Stimulated activated CD8-positive, alpha-beta memory T cell treated with anti-CD3 and anti-CD28 coated beads, Interleukin-7, amount 100 ng/mL, for 1 hour (primary cell): ENCODE results near the gene SPDYE2B.
"Not testable (repeated sequence)": the region's sequence is repeated elsewhere in the genome, so short reads cannot be mapped to it uniquely, and the experiment has no call there.

Experiments
- DNase-seq, 2 donors: peaks; one replicate each; pipeline ENCODE4 v3.0.0-alpha.2; 2020; ENCODE audit warnings: low read depth in 2 of 2

SPDYE2B gene, protein sequence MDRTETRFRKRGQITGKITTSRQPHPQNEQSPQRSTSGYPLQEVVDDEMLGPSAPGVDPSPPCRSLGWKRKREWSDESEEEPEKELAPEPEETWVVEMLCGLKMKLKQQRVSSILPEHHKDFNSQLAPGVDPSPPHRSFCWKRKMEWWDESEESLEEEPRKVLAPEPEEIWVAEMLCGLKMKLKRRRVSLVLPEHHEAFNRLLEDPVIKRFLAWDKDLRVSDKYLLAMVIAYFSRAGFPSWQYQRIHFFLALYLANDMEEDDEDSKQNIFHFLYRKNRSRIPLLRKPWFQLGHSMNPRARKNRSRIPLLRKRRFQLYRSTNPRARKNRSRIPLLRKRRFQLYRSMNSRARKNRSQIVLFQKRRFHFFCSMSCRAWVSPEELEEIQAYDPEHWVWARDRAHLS

DNA sequence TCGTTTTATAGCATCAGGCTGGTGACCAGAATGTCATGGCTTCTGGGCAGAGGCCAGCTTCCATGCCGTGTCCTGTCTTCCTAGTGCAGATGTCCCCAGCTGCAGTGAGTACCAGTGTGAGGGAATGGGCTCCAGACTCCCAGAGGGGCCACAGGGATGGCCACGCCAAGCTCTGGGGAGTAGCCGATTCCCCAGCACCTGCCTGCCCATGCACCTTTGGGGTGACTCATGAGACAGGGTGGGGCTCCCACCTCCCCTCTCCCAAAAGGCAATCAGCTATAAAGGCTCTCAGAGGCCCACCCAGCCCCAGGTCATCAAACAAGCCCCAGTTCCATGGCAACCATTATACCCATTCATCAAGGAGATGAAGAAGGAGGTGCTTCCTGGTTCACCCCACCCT is at the start of gene SPDYE2B:
TSS of gene SPDYE2B (plus strand) at position 396 of the 400 bp plus-strand sequence. CDS start 2,030 bp downstream, outside the sequence.
- DNase-seq: not testable (repeated sequence)

DNA sequence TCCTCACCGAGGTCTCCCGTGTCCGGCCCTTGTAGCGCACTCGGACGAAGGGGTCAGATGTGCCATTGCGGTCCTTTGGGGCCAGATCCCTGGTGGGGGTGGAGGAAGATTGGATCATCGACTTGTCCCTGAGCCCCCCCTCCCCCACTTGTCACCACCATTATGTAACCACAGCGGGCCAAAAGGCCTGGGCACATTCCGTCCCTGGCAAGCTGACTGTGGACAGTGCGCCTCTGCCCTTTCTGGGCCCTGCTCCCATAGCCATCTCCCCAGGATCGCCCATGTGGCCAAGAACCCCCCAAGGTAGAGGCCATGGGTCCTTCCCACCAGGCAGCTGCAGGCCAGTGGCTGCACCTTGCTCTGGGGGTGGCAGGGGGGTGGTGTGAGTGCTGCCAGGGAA is 47.8 kb upstream of the SPDYE2B start:
- not testable (repeated sequence) for DNase-seq

DNA sequence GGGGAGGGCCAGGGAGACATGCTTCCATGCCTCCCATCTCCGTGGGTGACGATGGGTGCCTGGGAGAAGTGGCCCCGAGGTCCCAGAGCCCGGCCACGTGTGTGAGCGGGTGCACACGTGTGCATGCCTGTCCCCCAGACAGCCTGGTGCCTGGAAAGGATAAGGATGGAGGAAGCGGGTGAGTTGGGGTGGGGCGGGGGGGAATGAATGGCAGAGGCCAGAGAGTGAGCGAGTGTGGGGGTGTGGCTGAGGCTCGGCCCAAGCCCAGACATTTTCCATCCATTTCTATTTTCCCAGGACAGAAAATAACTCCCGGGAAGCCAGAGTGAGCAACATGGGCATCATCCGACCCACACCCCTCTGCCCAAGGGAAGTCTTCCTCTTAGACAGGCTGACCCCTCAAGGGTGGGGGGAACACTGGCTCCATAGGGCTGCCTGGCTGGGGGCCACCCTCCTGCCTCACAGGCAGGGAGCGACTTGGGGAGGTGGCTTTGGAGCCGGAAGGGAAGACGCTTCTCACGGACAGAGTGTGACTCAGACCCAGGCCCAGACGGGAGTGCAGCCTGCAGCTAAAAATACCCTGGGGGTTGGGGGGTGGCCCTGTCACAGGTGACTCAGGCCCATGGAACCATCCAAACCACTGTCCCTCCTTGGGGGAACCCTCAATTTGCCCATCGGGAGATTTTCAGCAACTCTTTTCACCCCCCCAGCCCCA is 45.5 kb upstream of the SPDYE2B start:
- DNase-seq: not testable (repeated sequence)

DNA sequence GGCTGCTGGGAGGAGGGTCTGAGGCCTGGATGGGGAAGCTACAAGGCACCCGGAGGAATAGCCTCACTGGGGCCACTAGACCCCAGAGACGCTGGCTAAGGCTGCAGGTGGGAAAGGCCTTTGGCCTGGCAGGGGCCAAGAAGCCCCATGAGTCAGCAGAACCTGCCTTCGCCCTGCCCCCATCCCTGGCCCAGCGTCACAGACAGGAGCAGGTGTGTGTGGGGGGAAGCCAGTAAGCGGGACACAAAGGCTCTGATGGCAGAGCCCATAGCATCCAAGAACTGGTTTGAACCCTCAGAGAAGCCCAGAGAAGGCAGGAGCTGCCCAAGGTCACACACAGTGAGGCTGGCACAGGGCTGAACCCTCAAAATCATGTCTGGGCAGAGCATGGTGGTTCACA is 43.3 kb upstream of the SPDYE2B start:
- DNase-seq: not testable (repeated sequence)

DNA sequence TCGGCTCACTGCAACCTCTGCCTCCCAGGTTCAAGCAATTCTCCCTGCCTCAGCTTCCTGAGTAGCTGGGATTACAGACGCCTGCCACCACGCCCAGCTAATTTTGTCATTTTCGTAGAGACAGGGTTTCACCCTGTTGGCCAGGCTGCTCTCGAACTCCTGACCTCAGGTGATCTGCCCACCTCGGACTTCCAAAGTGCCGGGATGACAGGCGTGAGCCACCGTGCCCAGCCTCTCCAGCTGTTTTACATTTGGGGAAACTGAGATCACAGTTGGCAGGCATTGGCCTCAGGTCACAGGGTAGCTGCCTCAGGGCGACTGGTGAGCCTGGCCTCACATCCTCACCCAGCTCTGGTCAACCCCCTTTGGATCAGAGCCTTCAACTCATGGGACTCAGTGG is 40.4 kb upstream of the SPDYE2B start:
- not testable (repeated sequence) for DNase-seq

DNA sequence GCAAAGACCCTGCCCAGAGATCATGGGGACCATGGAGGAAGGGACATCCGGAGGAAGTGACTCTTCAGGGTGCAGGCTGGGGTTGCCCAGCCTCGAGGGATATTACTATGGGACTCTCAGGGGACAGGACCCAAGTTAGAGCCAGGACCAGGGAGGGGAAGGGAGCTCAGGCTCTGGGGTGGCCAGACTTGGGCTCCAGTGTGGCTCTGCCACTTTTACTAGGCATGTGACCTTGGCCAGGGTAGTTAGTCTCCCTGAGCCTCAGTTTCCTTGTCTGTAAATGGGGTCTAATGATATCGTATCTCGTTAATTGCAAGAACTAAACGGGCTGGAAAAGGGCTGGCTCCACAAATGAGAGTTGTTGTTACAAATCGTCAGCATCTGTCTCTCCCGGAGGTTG is 39.7 kb upstream of the SPDYE2B start:
- not testable (repeated sequence) for DNase-seq

DNA sequence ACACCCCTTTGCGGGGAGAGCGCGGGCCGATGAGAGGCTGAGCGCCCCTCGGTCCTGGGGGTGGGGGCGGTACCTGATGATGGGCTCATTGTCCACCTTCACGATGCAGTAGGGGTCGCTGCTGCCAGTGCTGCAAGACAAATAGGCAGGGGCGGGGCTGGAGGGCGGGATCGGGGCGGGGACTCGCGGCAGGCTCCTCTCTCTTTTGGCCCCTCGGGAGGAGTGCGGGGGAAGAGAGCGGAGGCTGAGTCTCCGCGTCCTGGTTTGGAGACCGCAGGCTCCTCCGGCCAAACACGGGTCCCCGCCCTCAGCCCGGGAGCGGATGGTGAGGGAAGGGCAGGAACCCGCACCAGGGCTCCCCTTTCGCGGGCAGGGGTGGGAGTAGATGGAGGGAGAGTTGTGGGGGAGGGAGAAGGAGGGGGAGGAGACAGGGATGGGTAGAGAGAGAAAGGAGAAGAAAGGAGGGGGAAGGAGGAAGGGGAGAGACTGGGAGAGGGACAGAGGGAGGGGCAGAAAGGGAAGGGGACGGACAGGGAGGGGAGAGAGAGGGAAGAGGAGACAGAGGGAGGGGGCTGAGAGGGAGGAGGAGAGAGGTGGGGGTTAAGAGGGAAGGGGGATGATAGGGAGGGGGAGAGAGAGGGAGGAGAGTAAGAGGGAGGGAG is 39.0 kb upstream of the SPDYE2B start:
- not testable (repeated sequence) for DNase-seq

DNA sequence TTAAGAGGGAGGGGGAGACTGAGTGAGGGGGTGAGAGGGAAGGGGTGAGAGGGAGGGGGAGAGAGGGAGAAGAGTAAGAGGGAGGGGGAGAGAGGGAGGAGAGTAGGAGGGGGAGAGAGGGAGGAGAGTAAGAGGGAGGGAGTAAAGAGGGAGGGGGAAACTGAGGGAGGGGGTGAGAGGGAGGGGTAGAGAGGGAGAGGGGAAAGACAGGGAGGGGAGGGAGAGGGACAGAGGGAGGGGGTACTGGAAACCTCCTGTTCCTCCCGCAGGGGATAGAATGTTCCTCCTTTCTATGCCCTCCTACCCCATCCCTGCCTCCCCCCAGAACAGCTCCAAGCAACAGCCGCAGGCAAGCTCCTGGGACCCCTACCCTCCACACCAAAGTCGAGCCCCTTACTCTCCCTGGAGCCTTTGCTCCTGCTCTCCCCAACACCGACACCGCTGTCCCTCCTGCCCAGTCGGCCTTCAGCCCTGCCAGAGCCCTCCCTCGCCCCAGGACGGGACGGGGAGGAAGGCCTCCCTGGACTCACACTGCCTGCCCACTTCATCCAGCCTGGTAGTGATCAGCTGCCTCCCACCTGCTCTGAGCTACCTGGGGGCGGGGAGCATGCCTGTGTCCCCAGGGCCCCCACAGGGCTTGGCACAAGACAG is 38.3 kb upstream of the SPDYE2B start:
- not testable (repeated sequence) for DNase-seq

DNA sequence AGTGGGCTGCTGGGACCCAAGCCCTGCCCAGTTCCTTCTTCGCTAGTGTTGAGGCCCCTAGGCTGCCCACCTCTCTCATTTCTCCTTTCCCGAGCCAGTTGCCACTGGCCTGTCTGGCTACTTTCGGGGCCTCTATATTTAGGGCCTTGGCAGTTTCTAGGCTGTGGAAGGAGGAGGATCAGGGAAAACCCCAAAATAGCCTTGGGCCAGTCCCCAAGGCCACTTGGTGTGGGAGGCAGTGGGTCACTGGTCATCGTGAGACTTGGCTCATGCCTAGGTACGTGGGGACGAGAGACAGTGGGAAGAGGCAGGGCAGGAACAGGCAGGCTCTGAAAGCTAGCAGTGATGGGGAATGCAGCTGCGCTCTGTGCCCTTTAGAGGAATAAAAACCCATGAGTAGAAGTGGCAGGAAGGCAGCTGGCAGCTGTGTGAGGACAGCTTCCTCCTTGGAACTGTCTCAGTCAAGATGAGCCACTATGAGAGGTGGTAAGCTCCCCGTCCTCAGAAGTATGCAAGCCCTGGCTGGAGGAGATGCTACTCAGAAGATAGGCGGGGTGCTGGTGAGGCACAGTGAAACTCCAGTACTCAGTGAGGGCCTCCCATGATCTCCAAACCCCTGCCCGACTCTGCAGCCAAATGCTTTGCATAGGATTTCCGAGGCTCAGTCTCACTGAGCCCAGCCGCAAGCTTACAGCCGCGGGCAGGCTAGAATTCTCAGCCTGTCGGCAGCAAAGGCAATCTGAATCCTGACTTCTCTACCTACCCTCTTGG is 36.4 kb upstream of the SPDYE2B start:
- DNase-seq: not testable (repeated sequence)

DNA sequence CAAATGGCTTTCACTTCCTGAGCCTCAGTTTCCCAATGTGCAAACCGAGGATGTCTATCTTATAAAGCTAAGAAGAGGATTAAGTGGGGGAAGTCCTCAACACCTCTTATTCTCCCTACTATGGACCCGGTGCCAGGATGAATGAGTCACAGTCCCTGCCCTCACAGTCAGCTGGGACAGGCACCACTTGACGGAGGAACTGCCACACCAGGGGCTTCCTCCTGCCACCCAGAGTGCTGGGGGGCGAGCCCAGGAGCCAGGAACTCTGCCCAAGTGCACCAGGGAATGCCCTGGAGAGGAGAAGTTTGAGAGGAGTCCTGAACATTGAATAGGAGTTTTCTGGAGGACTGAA is 35.8 kb upstream of the SPDYE2B start:
- DNase-seq: not testable (repeated sequence)

DNA sequence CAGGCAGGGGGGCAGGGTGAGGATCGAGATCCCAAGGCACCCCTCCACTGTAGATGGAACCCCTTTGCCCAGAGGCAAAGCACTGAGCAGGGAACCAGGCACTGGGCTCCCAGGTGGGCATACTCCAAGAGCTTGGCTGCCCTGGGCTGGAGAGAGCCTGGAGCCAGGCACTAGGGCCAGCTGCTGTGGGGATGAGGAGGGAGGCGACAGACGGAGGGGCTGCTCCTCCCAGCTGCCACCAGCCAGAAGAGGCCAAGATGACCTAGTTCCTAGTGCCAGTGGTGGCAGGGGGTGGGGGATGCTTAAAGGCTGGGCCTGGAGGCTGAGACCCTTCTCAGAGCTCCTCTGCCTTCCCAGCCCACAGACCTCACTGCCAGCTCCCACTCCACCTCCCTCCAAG is 35.2 kb upstream of the SPDYE2B start:
- not testable (repeated sequence) for DNase-seq

DNA sequence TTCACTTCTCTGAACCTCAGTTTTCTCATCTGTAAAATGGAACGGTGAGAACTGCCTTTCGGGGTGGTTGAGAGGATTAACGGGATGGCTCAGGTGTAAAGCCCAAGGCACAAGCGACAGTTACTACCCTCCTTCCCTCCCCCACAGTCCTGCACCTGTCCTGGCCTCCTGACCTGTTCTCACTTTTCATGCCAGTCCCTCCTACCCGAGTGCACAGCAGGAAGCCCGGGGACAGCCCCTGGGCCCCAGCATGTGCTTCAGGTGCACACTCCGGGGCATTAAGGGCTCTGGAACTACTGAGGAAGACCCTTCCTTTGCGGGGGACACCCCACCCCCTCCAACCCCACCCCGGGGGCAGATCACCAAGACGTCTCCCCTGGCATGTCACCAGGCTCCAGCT is 34.2 kb upstream of the SPDYE2B start:
- not testable (repeated sequence) for DNase-seq

DNA sequence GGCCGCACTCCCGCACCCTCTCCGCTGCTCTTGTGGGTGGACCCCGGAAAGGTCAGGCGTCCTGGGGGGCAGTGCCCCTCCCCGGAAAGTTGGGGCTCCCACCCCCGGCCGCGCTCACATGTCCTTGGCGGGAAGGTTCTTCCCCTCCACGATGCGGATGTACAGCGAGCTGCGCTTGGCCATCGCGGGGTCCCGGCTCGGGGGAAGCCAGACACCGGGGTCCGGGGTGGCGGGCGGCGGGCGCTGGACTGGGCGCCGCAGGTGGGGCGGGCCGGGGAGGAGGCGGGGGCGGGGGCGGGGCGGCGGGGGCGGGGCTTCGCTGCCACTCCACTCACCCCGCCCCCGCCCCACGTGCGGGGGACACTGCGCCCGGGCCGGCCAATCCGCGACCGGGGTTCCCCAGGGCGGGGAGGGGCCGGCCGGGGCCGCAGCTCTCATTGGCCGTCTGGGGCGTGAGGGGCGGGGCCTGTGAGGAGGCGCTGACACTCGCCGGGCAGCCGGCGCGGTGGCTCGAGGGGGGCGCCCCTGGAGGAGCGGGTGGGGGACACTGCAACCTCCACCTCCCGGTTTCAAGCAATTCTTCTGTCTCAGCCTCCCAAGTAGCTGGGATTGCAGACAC is 33.5 kb upstream of the SPDYE2B start, which contains the start of gene RASA4:
TSS of gene RASA4 (minus strand) at position 250 of the 619 bp plus-strand sequence. CDS start at position 183, 67 bp downstream.
- not testable (repeated sequence) for DNase-seq

DNA sequence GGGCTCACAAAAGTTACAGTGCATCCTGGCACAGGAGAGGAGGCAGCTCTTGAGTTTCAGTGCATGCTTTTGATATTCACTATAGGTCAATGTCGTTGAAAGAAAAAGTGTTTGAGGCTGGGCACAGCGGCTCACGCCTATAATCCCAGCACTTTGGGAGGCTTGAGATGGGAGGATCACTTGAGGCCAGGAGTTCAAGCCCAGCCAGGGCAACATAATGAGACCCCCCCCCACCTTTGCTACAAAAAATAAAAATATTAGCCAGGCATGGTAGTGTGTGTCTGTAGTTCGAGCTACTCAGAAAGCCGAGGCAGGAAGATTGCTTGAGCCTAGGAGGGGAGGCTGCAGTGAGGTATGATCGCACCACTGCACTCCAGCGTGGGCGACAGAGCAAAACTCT is 32.0 kb upstream of the SPDYE2B start:
- not testable (repeated sequence) for DNase-seq

DNA sequence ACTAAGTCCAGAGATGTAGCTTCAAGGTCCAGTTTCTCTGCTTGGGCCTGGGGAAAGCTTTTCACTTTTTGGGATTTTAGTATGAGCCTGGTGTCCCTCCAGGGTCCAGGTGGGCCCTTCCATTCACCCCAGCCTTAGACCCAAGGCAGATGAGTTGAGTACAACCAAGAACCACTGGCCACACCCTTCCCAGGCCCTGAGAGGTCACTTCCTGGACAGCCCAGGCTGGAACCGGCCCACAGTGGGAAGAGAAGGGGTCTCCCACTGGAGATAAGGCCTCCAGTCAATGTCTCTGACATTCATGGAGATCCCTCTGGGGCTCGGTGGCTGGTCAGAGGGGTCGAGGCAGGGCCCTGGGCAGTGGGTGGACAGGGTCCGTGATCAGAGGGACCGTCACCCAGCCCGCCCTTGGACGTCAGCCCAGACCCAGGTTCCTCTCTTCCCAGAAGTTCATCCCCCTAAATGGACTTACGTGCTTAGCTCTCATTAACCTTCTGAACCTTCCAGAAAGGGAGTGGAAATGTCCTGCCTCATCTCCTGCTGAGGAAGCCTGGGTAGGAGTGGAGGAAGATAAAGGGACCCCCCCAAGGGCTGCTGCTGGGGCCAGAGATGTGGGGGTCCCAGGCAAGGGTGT is 22.7 kb upstream of the SPDYE2B start:
- DNase-seq: not testable (repeated sequence)

DNA sequence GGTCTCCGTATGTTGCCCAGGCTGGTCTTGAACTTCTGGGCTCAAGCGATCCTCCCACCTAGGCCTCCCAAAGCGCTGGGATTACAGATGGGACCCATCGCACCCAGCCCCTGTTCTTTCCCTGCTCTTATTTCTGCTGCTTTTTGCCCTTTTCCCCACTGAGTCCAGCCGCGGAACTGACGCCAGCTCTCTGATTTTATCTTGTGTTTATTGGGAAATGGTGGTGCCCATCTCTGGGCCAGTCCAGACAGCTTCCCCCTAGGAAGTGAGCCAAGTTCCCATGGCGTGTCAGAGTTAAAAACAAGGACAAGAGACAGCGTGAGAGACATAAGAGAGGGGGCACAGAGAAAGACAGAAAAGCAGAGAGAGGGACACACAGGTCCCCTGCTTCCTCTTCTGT is 19.5 kb upstream of the SPDYE2B start:
- not testable (repeated sequence) for DNase-seq

DNA sequence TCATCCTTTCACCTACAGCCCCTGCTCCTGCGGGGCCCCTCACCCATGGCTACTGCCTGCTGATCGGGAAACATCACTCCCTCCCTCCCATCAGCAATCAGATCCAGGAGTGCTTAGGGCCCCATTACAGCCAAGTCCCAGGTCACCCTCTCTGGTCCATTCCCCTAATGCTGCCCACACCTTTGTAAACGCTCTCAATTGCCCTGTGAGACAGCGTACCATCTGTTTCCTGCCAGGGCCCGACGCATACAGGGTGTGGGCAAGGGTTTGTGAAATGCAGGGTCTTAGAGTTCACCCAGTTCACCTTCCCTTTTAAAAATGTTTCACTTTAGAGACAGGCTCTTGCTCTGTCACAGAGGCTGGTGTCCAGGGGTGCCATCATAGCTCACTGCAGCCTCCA is 15.8 kb upstream of the SPDYE2B start:
- DNase-seq: not testable (repeated sequence)

DNA sequence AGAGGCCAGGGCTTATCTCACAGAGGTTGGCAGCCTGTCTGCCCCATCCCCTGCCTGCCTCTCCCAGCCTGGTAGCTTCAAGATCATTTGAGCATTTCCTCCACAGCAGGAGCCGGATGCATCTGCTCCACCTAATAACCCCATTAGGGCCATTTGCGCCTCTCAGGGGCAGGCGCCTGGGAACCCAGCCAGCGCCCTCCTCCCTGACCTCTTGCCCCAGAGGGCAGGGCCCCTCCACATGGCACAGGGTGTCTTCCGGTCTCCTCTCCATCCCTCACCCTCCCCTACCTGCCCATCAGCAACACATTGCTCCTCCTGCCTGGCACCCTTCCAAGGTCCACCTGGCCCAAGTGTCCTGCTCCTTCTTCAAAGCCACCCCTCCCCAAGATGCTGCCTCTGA is 14.8 kb upstream of the SPDYE2B start:
- DNase-seq: not testable (repeated sequence)

DNA sequence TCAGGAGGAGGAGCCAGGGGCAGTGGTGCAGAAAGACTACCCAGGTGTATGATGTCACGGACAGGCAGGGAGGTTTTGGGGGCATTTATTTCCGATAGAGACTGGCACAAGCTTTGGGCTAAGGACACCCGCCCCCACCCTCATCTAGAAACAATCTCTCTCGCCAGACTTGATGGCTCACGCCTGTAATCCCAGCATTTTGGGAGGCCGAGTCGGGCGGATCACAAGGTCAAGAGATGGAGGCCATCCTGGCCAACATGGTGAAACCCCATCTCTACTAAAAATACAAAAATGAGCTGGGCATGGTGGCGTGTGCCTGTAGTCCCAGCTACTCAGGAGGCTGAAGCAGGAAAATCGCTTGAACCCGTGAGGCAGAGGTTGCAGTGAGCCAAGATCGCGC is 13.2 kb upstream of the SPDYE2B start:
- DNase-seq: not testable (repeated sequence)

DNA sequence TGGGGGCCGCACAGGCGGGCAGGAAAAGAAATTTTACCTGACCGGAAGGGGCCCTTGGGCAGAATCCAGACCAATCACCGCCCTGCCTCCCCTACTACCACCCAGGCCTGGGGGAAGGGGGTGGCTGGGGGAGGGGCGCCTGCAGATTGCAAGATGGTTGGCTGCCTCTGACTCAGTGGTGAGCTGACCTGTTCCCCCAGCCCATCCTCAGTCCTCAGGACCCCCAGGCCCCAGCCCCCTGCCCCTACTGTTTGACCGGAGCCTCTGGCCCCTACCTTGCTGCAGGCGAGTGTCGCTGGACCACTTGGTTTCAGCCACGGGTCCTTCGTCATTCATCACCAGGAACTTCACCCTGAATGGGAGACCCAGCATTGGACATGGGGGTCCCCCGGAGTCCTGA is 11.3 kb upstream of the SPDYE2B start:
- not testable (repeated sequence) for DNase-seq
